Measurements from ENCODE around the gene SEMA6A. TPM values are rescaled to one million over a fixed set of nuclear protein-coding genes. Genes with fewer than 3 reads are reported as not detected.

The SEMA6A gene
- total RNA-seq, 1 donor from 2014 or later, result 17.8 TPM

DNA sequence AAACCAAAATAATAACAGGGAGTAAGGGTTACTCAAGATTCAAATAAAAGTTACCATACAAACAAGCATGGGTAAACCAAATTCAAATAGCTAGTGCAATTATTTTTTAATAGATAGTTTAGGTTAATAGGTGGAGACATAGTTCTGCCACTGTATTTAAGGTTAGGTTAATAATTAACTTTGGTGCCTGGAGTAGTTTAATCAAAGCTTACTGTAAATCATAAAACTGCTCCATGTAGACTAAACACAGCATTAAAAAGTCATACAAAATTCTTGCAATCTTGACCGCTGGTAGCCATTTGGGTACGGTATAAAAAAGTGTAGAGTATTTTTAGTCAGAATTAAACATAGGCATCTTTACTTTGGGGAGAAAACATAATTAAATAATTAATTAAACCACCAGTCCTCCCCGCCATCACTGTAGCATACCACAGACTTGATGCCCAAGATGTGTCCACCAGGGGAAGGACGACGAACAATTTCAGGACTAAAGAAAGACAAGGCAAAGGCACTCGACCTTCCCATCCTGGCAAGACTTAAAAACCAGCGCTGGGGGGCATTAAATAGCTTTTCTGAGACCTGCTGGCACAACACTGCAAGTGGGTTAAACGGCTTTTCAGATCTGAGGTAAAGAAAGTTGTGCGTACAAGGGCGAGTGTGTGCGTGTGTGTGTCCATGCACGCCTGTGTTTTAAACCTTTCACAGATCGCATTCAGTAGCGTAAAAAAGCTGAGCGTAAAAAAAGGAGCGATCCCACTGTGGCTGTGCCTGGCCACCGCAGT is 2.9 kb downstream of the SEMA6A start:
- H3K27me3 ChIP-seq, result no peaks in the 10 kb centered on the region
- peaks cover 8 to 21% of the 10 kb centered on the region in 2 donors for H3K4me1 ChIP-seq
- H3K9me3 ChIP-seq, result no peaks in the 10 kb centered on the region
- no peaks in the 10 kb centered on the region for H3K36me3 ChIP-seq
- intact Hi-C loops (cut with DNase I), result no loop called here
- DNase-seq (ENCODE audit: low spot score in 2 of 2), result no peak
- TF ChIP-seq, protein P1, sequence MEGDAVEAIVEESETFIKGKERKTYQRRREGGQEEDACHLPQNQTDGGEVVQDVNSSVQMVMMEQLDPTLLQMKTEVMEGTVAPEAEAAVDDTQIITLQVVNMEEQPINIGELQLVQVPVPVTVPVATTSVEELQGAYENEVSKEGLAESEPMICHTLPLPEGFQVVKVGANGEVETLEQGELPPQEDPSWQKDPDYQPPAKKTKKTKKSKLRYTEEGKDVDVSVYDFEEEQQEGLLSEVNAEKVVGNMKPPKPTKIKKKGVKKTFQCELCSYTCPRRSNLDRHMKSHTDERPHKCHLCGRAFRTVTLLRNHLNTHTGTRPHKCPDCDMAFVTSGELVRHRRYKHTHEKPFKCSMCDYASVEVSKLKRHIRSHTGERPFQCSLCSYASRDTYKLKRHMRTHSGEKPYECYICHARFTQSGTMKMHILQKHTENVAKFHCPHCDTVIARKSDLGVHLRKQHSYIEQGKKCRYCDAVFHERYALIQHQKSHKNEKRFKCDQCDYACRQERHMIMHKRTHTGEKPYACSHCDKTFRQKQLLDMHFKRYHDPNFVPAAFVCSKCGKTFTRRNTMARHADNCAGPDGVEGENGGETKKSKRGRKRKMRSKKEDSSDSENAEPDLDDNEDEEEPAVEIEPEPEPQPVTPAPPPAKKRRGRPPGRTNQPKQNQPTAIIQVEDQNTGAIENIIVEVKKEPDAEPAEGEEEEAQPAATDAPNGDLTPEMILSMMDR (IDR thresholded peaks at IDR 0.05), result no peak
- no peak overlapping the region for H3K27ac ChIP-seq
- peak overlapping the region; percentile 62 to 70 for H3K4me3 ChIP-seq

DNA sequence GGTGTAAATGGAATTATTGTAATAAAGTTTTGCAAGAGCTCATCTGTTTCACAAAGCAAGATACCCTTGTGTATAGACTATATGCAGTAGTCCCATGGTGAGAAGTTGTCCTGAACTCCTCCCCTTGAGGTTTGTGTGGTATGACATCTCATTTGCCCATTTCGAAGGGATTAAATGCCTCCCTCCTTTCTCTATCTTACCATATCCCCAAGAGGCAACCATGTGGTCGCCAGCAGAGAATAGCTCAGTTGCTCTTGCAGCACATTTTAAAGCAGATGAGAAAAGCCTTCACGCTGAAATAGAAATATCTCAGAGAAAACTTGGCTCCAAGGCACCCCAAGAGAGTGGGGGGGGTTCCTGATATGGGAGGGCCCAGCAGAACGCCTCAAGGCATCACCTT is 4.6 kb downstream of the SEMA6A start:
- TF ChIP-seq, protein P1 (IDR thresholded peaks at IDR 0.05), result no peak
- H3K4me3 ChIP-seq, result no peak overlapping the region
- no peaks in the 10 kb centered on the region for H3K36me3 ChIP-seq
- intact Hi-C loops (cut with DNase I), result no loop called here
- peaks cover 8 to 18% of the 10 kb centered on the region in 2 donors for H3K4me1 ChIP-seq
- H3K9me3 ChIP-seq, result no peaks in the 10 kb centered on the region
- H3K27ac ChIP-seq, result no peak overlapping the region
- H3K27me3 ChIP-seq, result no peaks in the 10 kb centered on the region
- DNase-seq (ENCODE audit: low spot score in 2 of 2), result no peak

DNA sequence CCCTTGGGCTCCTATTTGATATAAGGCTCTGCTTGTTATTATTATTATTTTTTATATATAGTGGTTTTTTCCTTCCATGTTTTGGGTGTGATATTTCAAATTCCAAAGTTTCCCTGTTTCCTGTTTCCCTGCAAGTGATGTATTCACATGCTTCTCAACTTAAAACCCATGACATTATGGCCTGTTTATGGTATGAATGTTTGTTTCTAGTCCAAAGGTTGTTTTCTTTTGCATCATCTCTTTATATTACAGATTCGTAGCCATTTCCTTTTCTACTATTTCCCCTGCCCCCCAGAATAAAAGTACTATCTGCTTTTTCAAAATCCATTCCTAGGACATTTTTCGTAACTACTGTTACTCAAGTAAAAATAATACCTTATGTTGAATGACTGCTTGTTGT is 7.5 kb downstream of the SEMA6A start:
- intact Hi-C loops (cut with DNase I), result no loop called here
- H3K4me1 ChIP-seq, result peaks cover 0 to 2% of the 10 kb centered on the region in 2 donors

DNA sequence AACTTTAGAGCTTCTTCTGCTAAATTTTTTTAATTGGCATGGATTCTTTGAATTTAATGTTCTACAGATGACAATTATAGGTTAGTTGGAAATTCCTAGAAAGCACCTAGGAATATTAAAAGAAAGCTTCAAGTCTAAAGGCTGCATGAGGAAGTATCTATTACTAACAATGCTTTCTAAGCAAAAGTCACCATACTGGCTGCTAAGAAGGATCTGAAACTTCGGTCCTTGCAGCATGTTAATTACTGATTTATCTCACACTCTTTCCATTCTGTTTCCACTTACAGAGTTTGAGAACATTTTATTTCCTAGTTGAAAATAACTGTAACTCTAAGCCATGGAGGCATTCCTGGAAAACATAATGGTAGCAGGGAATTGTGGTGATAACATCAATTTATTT is 8.4 kb downstream of the SEMA6A start:
- Histone ChIP-seq H3K36me3 (no peaks in the 10 kb centered on the region), H3K27ac (no peak overlapping the region), H3K27me3 (no peaks in the 10 kb centered on the region), H3K4me3 (no peak overlapping the region), H3K4me1 (no peaks in the 10 kb centered on the region), H3K9me3 (no peaks in the 10 kb centered on the region)
- intact Hi-C loops (cut with DNase I), result no loop called here
- no peak for DNase-seq (ENCODE audit: low spot score in 2 of 2)
- TF ChIP-seq, protein P1 (IDR thresholded peaks at IDR 0.05), result no peak

More for the DNA sequence above, 7.5 kb downstream of the SEMA6A start:
- TF ChIP-seq, protein P1 (IDR thresholded peaks at IDR 0.05), result no peak
- Histone ChIP-seq H3K4me3 (no peak overlapping the region), H3K9me3 (no peaks in the 10 kb centered on the region), H3K27ac (no peak overlapping the region), H3K27me3 (no peaks in the 10 kb centered on the region), H3K36me3 (no peaks in the 10 kb centered on the region)
- DNase-seq (ENCODE audit: low spot score in 2 of 2), result no peak

DNA sequence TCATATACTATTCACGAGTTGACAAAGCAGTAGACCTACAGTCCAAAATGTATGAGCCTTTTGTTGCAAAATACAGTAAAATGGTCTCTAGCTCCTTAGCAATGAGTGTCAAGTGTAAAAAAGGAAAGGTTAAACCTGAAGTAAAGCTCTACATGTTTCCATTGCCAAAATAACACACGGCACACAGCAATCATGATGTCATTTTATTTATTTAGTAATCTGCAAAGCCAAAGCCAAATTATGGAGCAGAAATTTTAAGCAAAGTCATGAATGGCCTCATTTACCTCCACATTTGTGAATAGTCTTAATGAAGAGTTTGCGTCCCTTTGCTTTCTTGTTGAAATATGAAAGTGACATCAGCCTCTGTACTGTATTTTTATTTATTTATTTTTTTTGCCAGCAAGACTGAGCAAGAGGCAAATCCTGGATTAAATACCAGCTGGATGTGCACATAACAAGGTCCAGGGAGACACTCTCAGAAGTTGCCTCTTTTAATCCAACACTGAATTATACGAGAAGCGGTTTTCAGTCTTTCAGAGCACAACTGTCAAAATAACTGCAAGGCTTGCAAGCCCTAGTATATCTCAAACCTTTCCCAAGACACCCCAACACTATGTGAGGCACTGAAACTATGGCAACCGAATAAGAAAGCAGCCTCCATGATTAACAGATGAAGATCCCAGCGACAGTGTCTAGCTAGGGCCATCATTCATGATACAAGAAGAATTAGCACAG is 9.7 kb downstream of the SEMA6A start:
- intact Hi-C loops (cut with DNase I), result no loop called here
- Histone ChIP-seq H3K4me3 (no peak overlapping the region), H3K9me3 (no peaks in the 10 kb centered on the region), H3K27ac (no peak overlapping the region), H3K4me1 (no peaks in the 10 kb centered on the region), H3K36me3 (no peaks in the 10 kb centered on the region), H3K27me3 (no peaks in the 10 kb centered on the region)
- no peak for DNase-seq (ENCODE audit: low spot score in 2 of 2)
- TF ChIP-seq, protein P1 (IDR thresholded peaks at IDR 0.05), result no peak

Measured in ascending aorta (tissue), 2 donors.